CD14-positive monocyte (primary cell): ENCODE results near the gene HPSE2. TPM values are rescaled to one million over a fixed set of nuclear protein-coding genes. Genes with fewer than 3 reads are reported as not detected.
A peak's percentile ranks its signal among the peaks of the same experiment; 100 is the strongest.

Source experiments
- DNase-seq, 3 donors: peaks; one replicate each; pipeline ENCODE4 v3.0.0-alpha.2; 2011 to 2022
- H2AFZ ChIP-seq: 2 replicates; pipeline ENCODE4 v1.6.0; 2012; ENCODE audit warnings: mild to moderate bottlenecking, low read depth, low read length, inconsistent platforms; ENCODE audit not compliant: insufficient read depth, poor library complexity, severe bottlenecking
- H3K27ac ChIP-seq, 2 donors: 1 replicate in 1 of 2; 2 replicates in 1 of 2; pipeline ENCODE4 v1.5.1; 2012 to 2013; ENCODE audit warnings: low read length in 2 of 2, control low read depth in 1 of 2, inconsistent platforms in 1 of 2, low read depth in 1 of 2, mild to moderate bottlenecking in 1 of 2
- H3K27me3 ChIP-seq, 2 donors: one replicate each; pipeline versions ENCODE4 v1.6.0 to v1.6.1; 2011 to 2013; ENCODE audit warnings: low read length in 2 of 2; ENCODE audit not compliant: control insufficient read depth in 2 of 2, insufficient read depth in 2 of 2
- H3K36me3 ChIP-seq, 2 donors: replicated peaks in 1 of 2; 1 replicate in 1 of 2; 2 replicates in 1 of 2; pipeline versions ENCODE4 v1.5.1 to v1.6.1; 2012 to 2013; ENCODE audit warnings: low read length in 2 of 2, control low read depth in 1 of 2, inconsistent platforms in 1 of 2, mild to moderate bottlenecking in 1 of 2; ENCODE audit not compliant: insufficient read depth in 2 of 2, control insufficient read depth in 1 of 2
- H3K4me1 ChIP-seq, 2 donors: 1 replicate in 1 of 2; 2 replicates in 1 of 2; pipeline versions ENCODE4 v1.5.1 to v1.6.1; 2012 to 2013; ENCODE audit warnings: low read length in 2 of 2, control low read depth in 1 of 2, inconsistent platforms in 1 of 2, mild to moderate bottlenecking in 1 of 2, moderate library complexity in 1 of 2; ENCODE audit not compliant: insufficient read depth in 2 of 2, control insufficient read depth in 1 of 2
- H3K4me2 ChIP-seq: replicated peaks from 2 replicates; pipeline ENCODE3; 2012; ENCODE audit warnings: low read length, moderate library complexity, mild to moderate bottlenecking; ENCODE audit not compliant: poor library complexity, severe bottlenecking; ENCODE audit errors: extremely low read depth
- H3K4me3 ChIP-seq, 3 experiments: fragments of 200-600 bp in 1 of 3; sonication (generic) in 1 of 3; replicated peaks in 1 of 3; 1 replicate in 2 of 3; 2 replicates in 1 of 3; pipeline ENCODE4 v1.5.1; 2011 to 2013; ENCODE audit warnings: low read length in 3 of 3, mild to moderate bottlenecking in 3 of 3, control low read depth in 2 of 3, low read depth in 2 of 3, inconsistent platforms in 1 of 3, moderate library complexity in 1 of 3
- H3K79me2 ChIP-seq: 2 replicates; pipeline ENCODE4 v1.6.0; 2012; ENCODE audit warnings: mild to moderate bottlenecking, control low read depth, inconsistent platforms, low read length, moderate library complexity; ENCODE audit not compliant: insufficient read depth
- H3K9ac ChIP-seq: 2 replicates; pipeline ENCODE4 v1.6.0; 2017; ENCODE audit warnings: low read length, mild to moderate bottlenecking; ENCODE audit not compliant: insufficient read depth, poor library complexity, severe bottlenecking
- H3K9me3 ChIP-seq, 2 donors: replicated peaks in 1 of 2; 1 replicate in 1 of 2; 2 replicates in 1 of 2; pipeline versions ENCODE4 v1.5.1 to v1.6.1; 2012 to 2013; ENCODE audit warnings: low read length in 2 of 2, control low read depth in 1 of 2; ENCODE audit not compliant: control insufficient read depth in 1 of 2, insufficient read depth in 1 of 2
- H4K20me1 ChIP-seq: 2 replicates; pipeline ENCODE4 v1.6.0; 2012; ENCODE audit warnings: mild to moderate bottlenecking, low read length, control low read depth, moderate library complexity; ENCODE audit not compliant: insufficient read depth
- H3K27ac Mint-ChIP-seq, 7 donors: one replicate each; pipeline ENCODE4 v1.8.0; 2020; ENCODE audit warnings: mild to moderate bottlenecking in 7 of 7, mixed read lengths in 7 of 7, moderate library complexity in 6 of 7, inconsistent platforms in 2 of 7
- H3K27me3 Mint-ChIP-seq, 3 donors: one replicate each; pipeline ENCODE4 v1.8.0; 2021 to 2022; ENCODE audit warnings: low read depth in 3 of 3, mild to moderate bottlenecking in 3 of 3, mixed read lengths in 3 of 3, moderate library complexity in 3 of 3, inconsistent platforms in 1 of 3
- H3K36me3 Mint-ChIP-seq, 2 donors: one replicate each; pipeline ENCODE4 v1.8.0; 2020; ENCODE audit warnings: mixed read lengths in 2 of 2, inconsistent platforms in 1 of 2, mild to moderate bottlenecking in 1 of 2
- H3K4me1 Mint-ChIP-seq: one replicate; pipeline ENCODE4 v1.8.0; 2020; ENCODE audit warnings: mild to moderate bottlenecking, mixed read lengths
- H3K4me3 Mint-ChIP-seq, 2 donors: one replicate each; pipeline ENCODE4 v1.8.0; 2020; ENCODE audit warnings: mild to moderate bottlenecking in 2 of 2, mixed read lengths in 2 of 2, moderate library complexity in 1 of 2
- H3K9me3 Mint-ChIP-seq, 7 donors: one replicate each; pipeline ENCODE4 v1.8.0; 2020 to 2022; ENCODE audit warnings: mixed read lengths in 7 of 7, mild to moderate bottlenecking in 6 of 7, moderate library complexity in 6 of 7, inconsistent platforms in 2 of 7
- WGBS: methylation state at CpG from one replicate; pipeline ENCODE4 v1.1.5; 2013; ENCODE audit warnings: missing lambda C conversion rate; ENCODE audit not compliant: insufficient coverage; 5-methylcytosine and 5-hydroxymethylcytosine counted together
- intact Hi-C, 2 donors: fragments of 100-400 bp; cut with micrococcal nuclease; formaldehyde crosslinking; loops; one replicate each; pipeline versions ENCODE4 v1.15.0 to v1.15.1; 2023
- polyA plus RNA-seq, 3 donors: library from polyadenylated mRNA; depleted of rRNA in 1 of 3; unstranded in 2 of 3; stranded (reverse) in 1 of 3; fragments of 300-500 nt in 2 of 3; fragments of >200 nt in 1 of 3; fragmentation: Illumina TruSeq in 2 of 3; gene quantifications; 1 replicate in 2 of 3; 2 replicates in 1 of 3; pipeline ENCODE4 v1.2.3, GENCODE V29; 2012 to 2021
- TF ChIP-seq, protein P1 (sequence below): fragments of 200-600 bp; IDR thresholded peaks from one replicate; pipeline ENCODE4 v1.8.0; 2022; ENCODE audit warnings: antibody characterized with exemption, mild to moderate bottlenecking

Gene HPSE2
- polyA plus RNA-seq, 3 donors, result not detected

DNA sequence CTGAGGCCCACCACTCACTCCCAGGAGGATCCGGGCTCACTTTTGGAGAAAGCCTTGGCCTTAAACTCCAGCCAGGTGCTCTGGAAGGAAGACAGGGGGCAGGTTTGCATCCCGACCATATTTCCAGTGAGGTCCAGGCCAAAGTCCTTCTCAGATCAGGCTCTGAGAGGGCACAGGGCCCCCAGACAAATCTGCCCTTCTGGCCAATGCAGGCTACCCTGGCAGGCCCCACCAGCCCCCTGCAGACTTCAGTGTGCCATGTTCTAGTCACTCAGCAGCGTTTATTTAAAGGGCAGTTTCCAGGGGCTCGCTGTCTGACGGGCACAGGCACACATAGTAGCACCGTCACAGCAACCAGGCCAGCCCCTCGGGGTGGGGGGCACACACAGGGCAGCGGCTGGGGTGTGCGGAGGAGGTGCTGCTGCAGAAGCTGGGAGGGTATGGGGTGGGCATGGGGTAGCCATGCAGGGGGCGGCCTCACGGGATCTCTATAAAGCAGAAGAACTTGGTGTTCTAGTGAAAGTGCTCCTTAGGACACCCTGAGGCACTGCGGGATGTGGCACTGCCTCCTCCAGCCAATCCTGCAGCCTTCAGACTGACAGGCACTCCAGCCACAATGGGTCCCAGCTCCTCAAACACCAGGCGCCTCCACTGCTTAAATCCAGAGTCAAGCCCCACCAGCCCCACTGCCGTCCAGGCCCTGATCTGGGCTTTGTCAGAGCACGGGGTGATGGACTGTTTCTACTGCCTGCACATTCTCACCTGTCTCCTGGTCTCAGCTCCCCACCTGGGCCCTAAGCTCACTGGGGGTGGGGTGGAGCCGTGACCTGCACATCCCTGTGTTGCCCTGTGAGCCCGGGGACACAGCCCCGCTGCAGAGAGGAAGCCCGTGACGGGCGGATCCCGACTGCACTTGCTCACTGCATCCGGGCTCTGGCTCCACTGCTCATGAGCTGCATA is 811.1 kb downstream of the HPSE2 start:
- no peaks in the 10 kb centered on the region for H4K20me1 ChIP-seq
- no peak for DNase-seq
- H3K36me3 ChIP-seq, result peaks cover 92 to 93% of the 10 kb centered on the region in 2 donors
- H3K27me3 ChIP-seq, result no peaks in the 10 kb centered on the region
- Mint-ChIP-seq H3K27me3 (no peaks in the 10 kb centered on the region), H3K36me3 (peaks cover 70 to 93% of the 10 kb centered on the region in 2 donors), H3K9me3 (no peaks in the 10 kb centered on the region), H3K4me1 (peaks cover 2% of the 10 kb centered on the region), H3K27ac (peak overlapping the region in 4 of 7 donors; percentile 6 to 44 (median 34)), H3K4me3 (no peak overlapping the region)
- H3K4me2 ChIP-seq, result no peak overlapping the region
- 95% methylated on average over 20 of the region's 23 CpGs for WGBS
- H3K9ac ChIP-seq, result no peak overlapping the region
- H3K27ac ChIP-seq, result no peak overlapping the region
- H3K79me2 ChIP-seq, result no peaks in the 10 kb centered on the region
- no peaks in the 10 kb centered on the region for H3K9me3 ChIP-seq
- intact Hi-C loops, result no loop called here
- H3K4me1 ChIP-seq, result no peaks in the 10 kb centered on the region
- TF ChIP-seq, protein P1, sequence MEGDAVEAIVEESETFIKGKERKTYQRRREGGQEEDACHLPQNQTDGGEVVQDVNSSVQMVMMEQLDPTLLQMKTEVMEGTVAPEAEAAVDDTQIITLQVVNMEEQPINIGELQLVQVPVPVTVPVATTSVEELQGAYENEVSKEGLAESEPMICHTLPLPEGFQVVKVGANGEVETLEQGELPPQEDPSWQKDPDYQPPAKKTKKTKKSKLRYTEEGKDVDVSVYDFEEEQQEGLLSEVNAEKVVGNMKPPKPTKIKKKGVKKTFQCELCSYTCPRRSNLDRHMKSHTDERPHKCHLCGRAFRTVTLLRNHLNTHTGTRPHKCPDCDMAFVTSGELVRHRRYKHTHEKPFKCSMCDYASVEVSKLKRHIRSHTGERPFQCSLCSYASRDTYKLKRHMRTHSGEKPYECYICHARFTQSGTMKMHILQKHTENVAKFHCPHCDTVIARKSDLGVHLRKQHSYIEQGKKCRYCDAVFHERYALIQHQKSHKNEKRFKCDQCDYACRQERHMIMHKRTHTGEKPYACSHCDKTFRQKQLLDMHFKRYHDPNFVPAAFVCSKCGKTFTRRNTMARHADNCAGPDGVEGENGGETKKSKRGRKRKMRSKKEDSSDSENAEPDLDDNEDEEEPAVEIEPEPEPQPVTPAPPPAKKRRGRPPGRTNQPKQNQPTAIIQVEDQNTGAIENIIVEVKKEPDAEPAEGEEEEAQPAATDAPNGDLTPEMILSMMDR, result no peak
- no peak overlapping the region for H2AFZ ChIP-seq
- H3K4me3 ChIP-seq, result no peak overlapping the region

DNA sequence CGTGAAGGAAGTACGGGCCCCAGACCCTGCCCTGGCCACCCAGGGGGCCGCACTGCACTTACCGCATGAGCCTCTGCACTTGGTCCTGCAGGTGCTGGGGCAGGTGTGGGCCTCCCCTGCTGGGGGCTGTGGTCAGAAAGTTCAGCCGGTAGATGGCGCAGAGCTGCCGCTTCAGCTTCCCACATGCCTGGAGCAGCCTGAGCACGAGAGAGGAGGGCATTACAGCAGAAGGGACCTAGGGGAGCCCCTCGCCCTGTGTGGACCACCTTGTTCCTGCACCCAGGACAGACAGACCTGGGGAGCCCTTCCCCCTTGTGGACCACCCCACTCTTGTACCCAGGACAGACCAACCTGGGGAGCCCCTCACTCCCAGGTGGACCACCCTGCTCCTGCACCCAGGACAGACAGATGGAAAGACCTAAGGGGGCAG is 811.9 kb downstream of the HPSE2 start:
- Histone ChIP-seq H3K4me1 (no peaks in the 10 kb centered on the region), H3K4me3 (no peak overlapping the region), H3K27ac (no peak overlapping the region), H3K36me3 (peaks cover 94 to 97% of the 10 kb centered on the region in 2 donors), H3K4me2 (no peak overlapping the region), H3K79me2 (no peaks in the 10 kb centered on the region), H3K9me3 (no peaks in the 10 kb centered on the region), H4K20me1 (no peaks in the 10 kb centered on the region), H2AFZ (no peak overlapping the region), H3K9ac (no peak overlapping the region), H3K27me3 (no peaks in the 10 kb centered on the region)
- H3K27me3 Mint-ChIP-seq, result no peaks in the 10 kb centered on the region
- TF ChIP-seq, protein P1, result no peak
- no peaks in the 10 kb centered on the region for H3K9me3 Mint-ChIP-seq
- H3K36me3 Mint-ChIP-seq, result peaks cover 74 to 94% of the 10 kb centered on the region in 2 donors
- H3K27ac Mint-ChIP-seq, result peak overlapping the region in 1 of 7 donors; percentile 37
- WGBS, result 92% methylated on average over 9 of the region's 9 CpGs
- DNase-seq, result no peak
- intact Hi-C loops, result no loop called here
- H3K4me1 Mint-ChIP-seq, result peaks cover 2% of the 10 kb centered on the region
- no peak overlapping the region for H3K4me3 Mint-ChIP-seq
